ENCODE measurements around the gene TMEM39A. TPM values are rescaled to one million over a fixed set of nuclear protein-coding genes. Genes with fewer than 3 reads are reported as not detected.

Gene TMEM39A
- total and polyA plus RNA-seq, 12 donors: 10.4 to 70.5 (median 36.2) TPM

GRCh38 chr3:119492128-119492527 lies 28.7 kb upstream of the TMEM39A start:
- no peak for TF ChIP-seq POLR2A (IDR thresholded peaks at IDR 0.05)
- TF ChIP-seq, protein P1, sequence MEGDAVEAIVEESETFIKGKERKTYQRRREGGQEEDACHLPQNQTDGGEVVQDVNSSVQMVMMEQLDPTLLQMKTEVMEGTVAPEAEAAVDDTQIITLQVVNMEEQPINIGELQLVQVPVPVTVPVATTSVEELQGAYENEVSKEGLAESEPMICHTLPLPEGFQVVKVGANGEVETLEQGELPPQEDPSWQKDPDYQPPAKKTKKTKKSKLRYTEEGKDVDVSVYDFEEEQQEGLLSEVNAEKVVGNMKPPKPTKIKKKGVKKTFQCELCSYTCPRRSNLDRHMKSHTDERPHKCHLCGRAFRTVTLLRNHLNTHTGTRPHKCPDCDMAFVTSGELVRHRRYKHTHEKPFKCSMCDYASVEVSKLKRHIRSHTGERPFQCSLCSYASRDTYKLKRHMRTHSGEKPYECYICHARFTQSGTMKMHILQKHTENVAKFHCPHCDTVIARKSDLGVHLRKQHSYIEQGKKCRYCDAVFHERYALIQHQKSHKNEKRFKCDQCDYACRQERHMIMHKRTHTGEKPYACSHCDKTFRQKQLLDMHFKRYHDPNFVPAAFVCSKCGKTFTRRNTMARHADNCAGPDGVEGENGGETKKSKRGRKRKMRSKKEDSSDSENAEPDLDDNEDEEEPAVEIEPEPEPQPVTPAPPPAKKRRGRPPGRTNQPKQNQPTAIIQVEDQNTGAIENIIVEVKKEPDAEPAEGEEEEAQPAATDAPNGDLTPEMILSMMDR (IDR thresholded peaks at IDR 0.05): no peak
- intact Hi-C loops (cut with DNase I): no loop called here

GRCh38 chr3:119490153-119490552 lies 26.7 kb upstream of the TMEM39A start:
- WGBS, 4 donors: 93 to 96% (median 94%) methylated on average over 2 of the region's 2 CpGs
- H3K9me3 ChIP-seq (replicated peaks in 1 of 3): no peaks in the 10 kb centered on the region
- intact Hi-C loops (cut with DNase I): no loop called here
- no peaks in the 10 kb centered on the region for H3K4me1 ChIP-seq (replicated peaks in 1 of 2)
- no peak overlapping the region for H3K27ac ChIP-seq
- no peaks in the 10 kb centered on the region for H3K27me3 ChIP-seq
- H3K36me3 ChIP-seq (replicated peaks in 1 of 2): peaks cover 0 to 26% of the 10 kb centered on the region in 2 donors
- DNase-seq: no peak
- TF ChIP-seq, protein P1 (IDR thresholded peaks at IDR 0.05): no peak
- no peak for TF ChIP-seq POLR2A (IDR thresholded peaks at IDR 0.05)
- H3K4me3 ChIP-seq: no peak overlapping the region

More at GRCh38 chr3:119492128-119492527, 28.7 kb upstream of the TMEM39A start:
- Histone ChIP-seq H3K4me1 (replicated peaks in 1 of 2) (no peaks in the 10 kb centered on the region), H3K27ac (no peak overlapping the region), H3K27me3 (no peaks in the 10 kb centered on the region), H3K36me3 (replicated peaks in 1 of 2) (peaks cover 0 to 9% of the 10 kb centered on the region in 2 donors), H3K9me3 (replicated peaks in 1 of 3) (no peaks in the 10 kb centered on the region), H3K4me3 (no peak overlapping the region)
- DNase-seq: no peak
- WGBS, 4 donors: 88 to 97% (median 93%) methylated on average over 2 of the region's 2 CpGs

- Histone ChIP-seq H3K4me1 (replicated peaks in 1 of 2) (no peaks in the 10 kb centered on the region), H3K9me3 (replicated peaks in 1 of 3) (no peaks in the 10 kb centered on the region), H3K36me3 (replicated peaks in 1 of 2) (peaks cover 0 to 34% of the 10 kb centered on the region in 2 donors), H3K27me3 (no peaks in the 10 kb centered on the region), H3K4me3 (no peak overlapping the region), H3K27ac (no peak overlapping the region)
- intact Hi-C loops (cut with DNase I): no loop called here
- 92 to 97% (median 97%) methylated on average over 2 of the region's 2 CpGs for WGBS, 4 donors
- DNase-seq: no peak
- TF ChIP-seq, protein P1 (IDR thresholded peaks at IDR 0.05): no peak
- TF ChIP-seq POLR2A (IDR thresholded peaks at IDR 0.05): no peak
Measured at GRCh38 chr3:119485563-119485962, 22.1 kb upstream of the TMEM39A start.

DNA sequence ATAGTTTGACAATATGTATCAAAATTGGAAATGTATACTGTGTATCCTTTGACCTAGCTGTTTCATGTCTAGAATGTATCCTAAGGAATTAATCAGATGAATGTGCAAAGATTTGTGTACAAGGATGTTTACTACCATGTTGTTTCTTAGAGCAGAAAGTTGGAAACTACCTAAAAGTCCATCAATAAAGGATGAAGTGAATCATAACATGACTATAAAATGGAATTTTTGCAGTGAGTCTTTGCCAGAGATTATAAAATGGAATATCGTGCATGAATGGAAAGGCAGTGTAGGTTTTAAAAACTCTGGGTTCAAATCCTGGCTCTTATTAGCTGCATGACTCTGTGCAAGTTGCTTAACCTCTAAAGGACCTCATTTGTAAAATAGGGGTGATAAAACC lies 19.7 kb upstream of the TMEM39A start:
- 79 to 98% (median 89%) methylated on average over 1 of the region's 1 CpG for WGBS, 4 donors
- Histone ChIP-seq H3K27me3 (no peaks in the 10 kb centered on the region), H3K4me1 (replicated peaks in 1 of 2) (no peaks in the 10 kb centered on the region), H3K36me3 (replicated peaks in 1 of 2) (peaks cover 0 to 39% of the 10 kb centered on the region in 2 donors), H3K27ac (no peak overlapping the region), H3K4me3 (no peak overlapping the region), H3K9me3 (replicated peaks in 1 of 3) (no peaks in the 10 kb centered on the region)
- no peak for DNase-seq
- intact Hi-C loops (cut with DNase I): no loop called here
- TF ChIP-seq POLR2A (IDR thresholded peaks at IDR 0.05): no peak
- TF ChIP-seq, protein P1 (IDR thresholded peaks at IDR 0.05): no peak
